Activated B cell treated with CpG ODN at 0.5 μM for 24 hours (primary cell): ENCODE data around the gene NXPH4. TPM values are rescaled to one million over a fixed set of nuclear protein-coding genes. Genes with fewer than 3 reads are reported as not detected.

ENCODE experiments used
- ATAC-seq: fragments of 200-7000 bp; cut with Tn5 transposase; one replicate; pipeline ENCODE4 v1.10.0; 2021; ENCODE audit warnings: low read depth, mild to moderate bottlenecking, moderate library complexity
- CTCF ChIA-PET: fragments of 350-600 bp; sonication (Branson Sonifier 250); formaldehyde crosslinking; loops from one replicate; lab custom pipeline; 2021; ENCODE audit warnings: antibody characterized with exemption; lab: Charles Lee
- POLR2A ChIA-PET: fragments of 350-600 bp; sonication (Branson Sonifier 250); formaldehyde crosslinking; loops from one replicate; lab custom pipeline; 2021; ENCODE audit warnings: antibody characterized with exemption; lab: Charles Lee
- DNase-seq: peaks from one replicate; pipeline ENCODE4 v3.0.0; 2022
- H3K27ac Mint-ChIP-seq: one replicate; pipeline ENCODE4 v1.8.0; 2020; ENCODE audit warnings: mixed read lengths
- H3K27me3 Mint-ChIP-seq: one replicate; pipeline ENCODE4 v1.8.0; 2021; ENCODE audit warnings: mixed read lengths
- H3K36me3 Mint-ChIP-seq: one replicate; pipeline ENCODE4 v1.8.0; 2021; ENCODE audit warnings: low read depth, mixed read lengths
- H3K4me1 Mint-ChIP-seq: one replicate; pipeline ENCODE4 v1.8.0; 2021; ENCODE audit warnings: mixed read lengths
- H3K4me3 Mint-ChIP-seq: one replicate; pipeline ENCODE4 v1.8.0; 2020; ENCODE audit warnings: mild to moderate bottlenecking, mixed read lengths
- H3K9me3 Mint-ChIP-seq: one replicate; pipeline ENCODE4 v1.8.0; 2020; ENCODE audit warnings: mixed read lengths
- intact Hi-C: fragments of 100-400 bp; cut with micrococcal nuclease; formaldehyde crosslinking; loops from one replicate; pipeline ENCODE4 v1.15.1; 2024
- total RNA-seq: library from RNA; stranded (reverse); gene quantifications from 2 replicates; pipeline ENCODE4 v1.2.3, GENCODE V29; 2022
- TF ChIP-seq, protein P1 (sequence below): fragments of 200-600 bp; IDR thresholded peaks from one replicate; pipeline ENCODE4 v1.8.0; 2022; ENCODE audit warnings: antibody characterized with exemption, mild to moderate bottlenecking

Gene NXPH4
- total RNA-seq, 1 donor from 2014 or later = 3.4 TPM

DNA sequence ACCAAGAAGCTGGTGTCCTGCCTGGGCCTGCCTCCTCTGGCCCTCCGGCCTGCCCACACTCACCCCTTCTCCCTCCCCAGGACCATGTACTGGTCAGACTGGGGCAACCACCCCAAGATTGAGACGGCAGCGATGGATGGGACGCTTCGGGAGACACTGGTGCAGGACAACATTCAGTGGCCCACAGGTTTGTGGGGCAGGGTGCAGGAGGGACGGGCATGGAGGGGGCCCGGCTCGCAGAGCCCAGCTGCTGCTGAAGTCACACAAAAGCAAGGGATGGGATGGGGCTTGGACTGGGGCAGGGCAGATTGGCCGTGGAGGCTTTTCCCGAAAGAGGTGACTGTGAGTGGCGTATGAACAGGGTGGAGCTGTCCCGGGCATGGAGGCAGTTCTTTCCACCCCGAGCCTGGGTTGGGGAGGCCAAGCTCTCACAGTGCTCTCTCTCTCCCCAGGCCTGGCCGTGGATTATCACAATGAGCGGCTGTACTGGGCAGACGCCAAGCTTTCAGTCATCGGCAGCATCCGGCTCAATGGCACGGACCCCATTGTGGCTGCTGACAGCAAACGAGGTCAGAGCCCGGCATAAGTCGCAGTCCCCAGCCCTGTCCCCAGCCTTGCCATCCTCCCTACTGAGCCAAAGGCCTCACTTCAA lies 7.8 kb upstream of the NXPH4 start:
- POLR2A ChIA-PET = no interaction called here
- TF ChIP-seq, protein P1, sequence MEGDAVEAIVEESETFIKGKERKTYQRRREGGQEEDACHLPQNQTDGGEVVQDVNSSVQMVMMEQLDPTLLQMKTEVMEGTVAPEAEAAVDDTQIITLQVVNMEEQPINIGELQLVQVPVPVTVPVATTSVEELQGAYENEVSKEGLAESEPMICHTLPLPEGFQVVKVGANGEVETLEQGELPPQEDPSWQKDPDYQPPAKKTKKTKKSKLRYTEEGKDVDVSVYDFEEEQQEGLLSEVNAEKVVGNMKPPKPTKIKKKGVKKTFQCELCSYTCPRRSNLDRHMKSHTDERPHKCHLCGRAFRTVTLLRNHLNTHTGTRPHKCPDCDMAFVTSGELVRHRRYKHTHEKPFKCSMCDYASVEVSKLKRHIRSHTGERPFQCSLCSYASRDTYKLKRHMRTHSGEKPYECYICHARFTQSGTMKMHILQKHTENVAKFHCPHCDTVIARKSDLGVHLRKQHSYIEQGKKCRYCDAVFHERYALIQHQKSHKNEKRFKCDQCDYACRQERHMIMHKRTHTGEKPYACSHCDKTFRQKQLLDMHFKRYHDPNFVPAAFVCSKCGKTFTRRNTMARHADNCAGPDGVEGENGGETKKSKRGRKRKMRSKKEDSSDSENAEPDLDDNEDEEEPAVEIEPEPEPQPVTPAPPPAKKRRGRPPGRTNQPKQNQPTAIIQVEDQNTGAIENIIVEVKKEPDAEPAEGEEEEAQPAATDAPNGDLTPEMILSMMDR = no peak
- no peak overlapping the region for H3K4me3 Mint-ChIP-seq
- no peak for ATAC-seq
- peaks cover 9% of the 10 kb centered on the region for H3K4me1 Mint-ChIP-seq
- intact Hi-C loops = no loop called here
- no peak for DNase-seq
- no peaks in the 10 kb centered on the region for H3K36me3 Mint-ChIP-seq
- no peak overlapping the region for H3K27ac Mint-ChIP-seq
- CTCF ChIA-PET = interaction anchor here (0.7 kb wide), 1 partner anchor 34 kb away, joined by 3 read pairs; no protein-coding TSS in a partner anchor
- no peaks in the 10 kb centered on the region for H3K9me3 Mint-ChIP-seq
- H3K27me3 Mint-ChIP-seq = peaks cover 5% of the 10 kb centered on the region

DNA sequence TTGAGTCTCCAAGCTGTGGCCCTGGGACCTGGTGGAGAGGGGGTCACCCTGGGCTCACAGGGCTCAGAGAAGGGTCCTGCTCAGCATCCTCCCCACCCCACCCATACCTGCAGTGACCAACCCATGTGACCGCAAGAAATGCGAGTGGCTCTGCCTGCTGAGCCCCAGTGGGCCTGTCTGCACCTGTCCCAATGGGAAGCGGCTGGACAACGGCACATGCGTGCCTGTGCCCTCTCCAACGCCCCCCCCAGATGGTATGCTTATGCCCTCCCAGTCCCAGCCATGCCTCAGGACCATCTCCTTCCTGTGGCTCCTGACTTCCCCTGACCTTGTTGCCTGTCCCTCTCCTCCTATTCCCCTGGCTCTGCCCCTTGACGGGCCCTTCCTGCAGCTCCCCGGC lies 6.7 kb upstream of the NXPH4 start:
- no peak overlapping the region for H3K27ac Mint-ChIP-seq
- no peak for ATAC-seq
- no peak overlapping the region for H3K4me3 Mint-ChIP-seq
- TF ChIP-seq, protein P1 = no peak
- ChIA-PET CTCF (interaction anchor here (1.4 kb wide), 1 partner anchor 33 kb away, joined by 3 read pairs; no protein-coding TSS in a partner anchor), POLR2A (no interaction called here)
- intact Hi-C loops = no loop called here
- no peaks in the 10 kb centered on the region for H3K36me3 Mint-ChIP-seq
- H3K4me1 Mint-ChIP-seq = peaks cover 20% of the 10 kb centered on the region
- H3K9me3 Mint-ChIP-seq = no peaks in the 10 kb centered on the region
- no peak for DNase-seq
- H3K27me3 Mint-ChIP-seq = peaks cover 10% of the 10 kb centered on the region

DNA sequence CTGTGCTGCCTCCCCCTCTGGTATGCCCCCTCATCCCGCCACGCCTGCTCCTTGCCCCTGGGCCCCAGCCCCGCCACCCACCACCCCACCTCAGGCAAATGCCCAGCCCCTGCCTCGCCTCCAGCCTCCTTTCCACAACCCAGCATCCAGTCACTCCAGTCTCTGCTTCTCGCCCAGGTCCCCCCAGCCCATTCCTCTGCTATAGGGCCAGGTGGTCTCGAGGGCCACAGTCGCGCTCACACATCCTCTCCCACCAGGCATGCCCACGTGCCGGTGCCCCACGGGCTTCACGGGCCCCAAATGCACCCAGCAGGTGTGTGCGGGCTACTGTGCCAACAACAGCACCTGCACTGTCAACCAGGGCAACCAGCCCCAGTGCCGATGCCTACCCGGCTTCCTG lies 6.1 kb upstream of the NXPH4 start:
- TF ChIP-seq, protein P1 = no peak
- Mint-ChIP-seq H3K27me3 (peaks cover 10% of the 10 kb centered on the region), H3K4me3 (no peak overlapping the region), H3K4me1 (peaks cover 26% of the 10 kb centered on the region), H3K9me3 (no peaks in the 10 kb centered on the region), H3K27ac (no peak overlapping the region), H3K36me3 (no peaks in the 10 kb centered on the region)
- ChIA-PET CTCF (interaction anchor here (1.1 to 1.4 kb wide), 2 partner anchors 30 to 32 kb away, joined by 3 read pairs; no protein-coding TSS in a partner anchor), POLR2A (no interaction called here)
- DNase-seq (no peak), ATAC-seq (no peak)
- intact Hi-C loops = no loop called here

DNA sequence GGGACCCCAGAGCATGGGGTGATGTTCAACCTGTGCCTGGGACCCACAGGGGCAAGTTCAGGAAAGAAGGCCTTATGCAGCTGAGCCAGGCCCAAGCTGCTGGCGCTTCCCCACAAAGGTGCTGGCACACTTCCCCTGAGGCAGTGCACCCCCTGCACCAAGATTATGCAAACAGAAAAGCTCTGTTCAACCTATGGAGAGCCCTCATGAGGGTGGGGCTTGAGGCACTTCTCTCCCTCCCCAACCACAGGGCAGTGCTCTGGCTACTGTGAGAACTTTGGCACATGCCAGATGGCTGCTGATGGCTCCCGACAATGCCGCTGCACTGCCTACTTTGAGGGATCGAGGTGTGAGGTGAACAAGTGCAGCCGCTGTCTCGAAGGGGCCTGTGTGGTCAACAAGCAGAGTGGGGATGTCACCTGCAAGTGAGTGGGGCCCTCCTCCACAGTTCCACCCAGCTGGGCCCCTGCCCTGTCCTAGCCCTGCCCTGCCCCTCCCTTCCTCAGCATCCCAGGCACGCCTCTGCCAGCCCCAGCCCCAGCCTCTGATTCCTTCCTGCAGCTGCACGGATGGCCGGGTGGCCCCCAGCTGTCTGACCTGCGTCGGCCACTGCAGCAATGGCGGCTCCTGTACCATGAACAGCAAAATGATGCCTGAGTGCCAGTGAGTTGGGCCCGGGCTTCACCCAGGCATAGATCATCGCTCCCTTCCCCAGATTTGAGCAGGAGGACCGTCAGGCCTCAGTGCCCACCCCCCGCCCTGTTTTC lies 5.5 kb upstream of the NXPH4 start:
- H3K4me3 Mint-ChIP-seq = no peak overlapping the region
- peaks cover 32% of the 10 kb centered on the region for H3K4me1 Mint-ChIP-seq
- TF ChIP-seq, protein P1 = no peak
- ATAC-seq (no peak), DNase-seq (no peak)
- H3K36me3 Mint-ChIP-seq = no peaks in the 10 kb centered on the region
- H3K27me3 Mint-ChIP-seq = peaks cover 10% of the 10 kb centered on the region
- intact Hi-C loops = no loop called here
- CTCF ChIA-PET = interaction anchor here (1.1 to 1.4 kb wide), 2 partner anchors 29 to 32 kb away, joined by 3 read pairs; no protein-coding TSS in a partner anchor
- no peak overlapping the region for H3K27ac Mint-ChIP-seq
- POLR2A ChIA-PET = interaction anchor here (8.9 kb wide), 1 partner anchor 28 kb away, joined by 175 read pairs; a partner anchor contains a TSS
- no peaks in the 10 kb centered on the region for H3K9me3 Mint-ChIP-seq
